Psoas muscle (tissue), 8 donors: ENCODE data around the gene GRB7. TPM values are rescaled to one million over a fixed set of nuclear protein-coding genes. Genes with fewer than 3 reads are reported as not detected.
A peak's percentile ranks its signal among the peaks of the same experiment; 100 is the strongest.

Experiments used
- ATAC-seq, 4 donors: fragments of 200-7000 bp; cut with Tn5 transposase; one replicate each; pipeline ENCODE4 v1.9.1; 2020; ENCODE audit warnings: moderate library complexity in 3 of 4, mild to moderate bottlenecking in 2 of 4
- DNase-seq, 2 donors: peaks; one replicate each; pipeline ENCODE4 v3.0.0-alpha.2; 2020
- H3K27ac ChIP-seq: fragments of 200-600 bp; one replicate; pipeline ENCODE4 v1.8.0; 2022
- H3K27me3 ChIP-seq, 3 donors: fragments of 200-600 bp in 1 of 3; one replicate each; pipeline versions ENCODE4 v1.6.1 to v1.8.0; 2013 to 2022; ENCODE audit warnings: low read length in 2 of 3, mild to moderate bottlenecking in 2 of 3, moderate library complexity in 1 of 3; ENCODE audit not compliant: insufficient read depth in 3 of 3
- H3K36me3 ChIP-seq, 2 donors: fragments of 200-600 bp in 1 of 2; one replicate each; pipeline versions ENCODE4 v1.6.1 to v1.8.0; 2013 to 2022; ENCODE audit warnings: low read depth in 1 of 2, mild to moderate bottlenecking in 1 of 2, moderate library complexity in 1 of 2; ENCODE audit not compliant: insufficient read depth in 1 of 2
- H3K4me1 ChIP-seq: fragments of 200-600 bp; one replicate; pipeline ENCODE4 v1.8.0; 2022
- H3K4me3 ChIP-seq: fragments of 200-600 bp; one replicate; pipeline ENCODE4 v1.8.0; 2022; ENCODE audit warnings: mild to moderate bottlenecking
- H3K9me3 ChIP-seq: fragments of 200-600 bp; one replicate; pipeline ENCODE4 v1.8.0; 2022
- CTCF ChIP-seq: fragments of 200-600 bp; IDR thresholded peaks from one replicate; pipeline ENCODE4 v1.8.0; 2022; ENCODE audit warnings: antibody characterized with exemption
- WGBS, 3 donors: extraction: QIAGEN DNeasy Blood & Tissue Kit; methylation state at CpG; one replicate each; pipeline versions ENCODE4 v1.1.6 to v1.1.7; 2013; 5-methylcytosine and 5-hydroxymethylcytosine counted together
- intact Hi-C, 2 donors: fragments of 100-400 bp; cut with DNase I; formaldehyde crosslinking; loops; one replicate each; pipeline versions ENCODE4 v1.11.0 to v1.14.2; 2022
- polyA plus RNA-seq, 3 donors: library from polyadenylated mRNA; stranded (reverse); fragments of 200-250 nt; gene quantifications; one replicate each; pipeline ENCODE4 v1.2.3, GENCODE V29; 2013
- total RNA-seq, 4 donors: library from RNA; stranded (reverse); fragmentation: NEBNext Ultra II Directional in 2 of 4; extraction: Animal tissue kit (Norgen Biotek cat#: 25700) in 2 of 4; gene quantifications; one replicate each; pipeline versions ENCODE4 v1.2.1 to v1.2.4, GENCODE V29; 2021 to 2023
- donor health status: healthy with polysubstance abuse.
- donor health status: DM: no; HTN: no; CAD: no; lungs with moderate emphysema.
- donor health status: Bipolar disorder and iron deficiency.
- donor health status: healthy.
- donor health status: DM: yes; HTN: yes; CAD: no.
- donor health status: DM: no; HTN: no; CAD: no.
- donor health status: DM: no; HTN: no; CAD: no.
- donor health status: DM: yes; HTN: yes; CAD: no.

Gene GRB7
- total and polyA plus RNA-seq, 7 donors, result 0.06 to 0.69 TPM; not detected in 5

- TF ChIP-seq CTCF, result no peak
- H3K4me1 ChIP-seq, result peaks cover 48% of the 10 kb centered on the region
- ATAC-seq (peak; percentile 60 to 73 (median 62)), DNase-seq (no peak)
- H3K4me3 ChIP-seq, result peak overlapping the region; percentile 94
- WGBS, 3 donors, result 1 to 2% (median 2%) methylated on average over 35 to 57 of the region's 57 CpGs
- peaks cover 0 to 5% of the 10 kb centered on the region in 2 donors for H3K36me3 ChIP-seq
- intact Hi-C loops, result no loop called here
- H3K9me3 ChIP-seq, result no peaks in the 10 kb centered on the region
- H3K27ac ChIP-seq, result peak overlapping the region; percentile 78
- no peaks in the 10 kb centered on the region for H3K27me3 ChIP-seq
Measured at GRCh38 chr17:39700148-39700987, 37.4 kb upstream of the GRB7 start.

GRCh38 chr17:39701012-39701783, 36.5 kb upstream of the GRB7 start:
- Histone ChIP-seq H3K4me3 (peak overlapping the region; percentile 94), H3K4me1 (peaks cover 55% of the 10 kb centered on the region), H3K36me3 (peaks cover 0 to 5% of the 10 kb centered on the region in 2 donors), H3K27me3 (no peaks in the 10 kb centered on the region), H3K9me3 (no peaks in the 10 kb centered on the region), H3K27ac (peak overlapping the region; percentile 78)
- intact Hi-C loops, result no loop called here
- no peak for TF ChIP-seq CTCF
- no peak for DNase-seq
- 44 to 52% (median 45%) methylated on average over 10 of the region's 10 CpGs for WGBS, 3 donors
- no peak for ATAC-seq

GRCh38 chr17:39701784-39702422, 35.8 kb upstream of the GRB7 start:
- no peak overlapping the region for H3K27ac ChIP-seq
- H3K4me3 ChIP-seq, result peak overlapping the region; percentile 94
- ATAC-seq (no peak), DNase-seq (no peak)
- H3K27me3 ChIP-seq, result no peaks in the 10 kb centered on the region
- H3K4me1 ChIP-seq, result peaks cover 55% of the 10 kb centered on the region
- intact Hi-C loops, result no loop called here
- no peak for TF ChIP-seq CTCF
- no peaks in the 10 kb centered on the region for H3K9me3 ChIP-seq
- peaks cover 0 to 4% of the 10 kb centered on the region in 2 donors for H3K36me3 ChIP-seq
- 70 to 80% (median 78%) methylated on average over 4 of the region's 4 CpGs for WGBS, 3 donors

GRCh38 chr17:39702901-39703893, 34.5 kb upstream of the GRB7 start:
- TF ChIP-seq CTCF, result no peak
- 53 to 62% (median 62%) methylated on average over 12 of the region's 12 CpGs for whole genome bisulfite sequencing, 3 donors
- peaks cover 55% of the 10 kb centered on the region for H3K4me1 ChIP-seq
- peak overlapping the region; percentile 61 for H3K27ac ChIP-seq
- H3K4me3 ChIP-seq, result no peak overlapping the region
- ATAC-seq (no peak), DNase-seq (no peak)
- H3K36me3 ChIP-seq, result peaks cover 0 to 15% of the 10 kb centered on the region in 2 donors
- H3K9me3 ChIP-seq, result no peaks in the 10 kb centered on the region
- intact Hi-C loops, result no loop called here
- H3K27me3 ChIP-seq, result no peaks in the 10 kb centered on the region
